ENCODE measurements around the gene JAK1. TPM values are rescaled to one million over a fixed set of nuclear protein-coding genes. Genes with fewer than 3 reads are reported as not detected.

JAK1 gene
- polyA plus RNA-seq, 1 donor from 2014 or later, result 26.8 TPM

DNA sequence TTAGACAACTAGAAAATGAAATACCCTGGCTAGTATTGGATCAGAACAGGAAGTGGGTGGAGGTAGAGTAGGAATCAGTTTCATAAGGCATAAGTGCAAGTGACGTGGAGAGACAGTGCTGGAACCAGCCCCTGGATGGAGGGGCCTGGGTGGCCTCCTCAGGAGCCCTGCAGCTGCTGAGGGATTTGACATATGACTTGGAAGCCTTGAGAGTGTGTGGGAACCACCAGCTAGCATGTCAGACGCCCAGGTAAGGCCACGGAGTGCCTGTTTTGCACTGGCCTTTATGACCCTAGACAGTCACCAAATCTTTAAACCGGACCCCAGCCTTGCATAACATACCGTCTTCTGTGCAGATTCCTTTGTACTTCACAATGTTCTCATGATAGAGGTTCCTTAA, 127.1 kb downstream of the JAK1 start (continued):
- TF ChIP-seq RAD21 (conservative IDR thresholded peaks at IDR 0.05), result no peak
- no peak for TF ChIP-seq MXI1 (conservative IDR thresholded peaks at IDR 0.05; ENCODE audit: poor library complexity, severe bottlenecking)
- TF ChIP-seq POLR2AphosphoS5 (IDR thresholded peaks at IDR 0.05), result no peak
- no peak for TF ChIP-seq SMC3 (conservative IDR thresholded peaks at IDR 0.05; ENCODE audit: poor library complexity)

DNA sequence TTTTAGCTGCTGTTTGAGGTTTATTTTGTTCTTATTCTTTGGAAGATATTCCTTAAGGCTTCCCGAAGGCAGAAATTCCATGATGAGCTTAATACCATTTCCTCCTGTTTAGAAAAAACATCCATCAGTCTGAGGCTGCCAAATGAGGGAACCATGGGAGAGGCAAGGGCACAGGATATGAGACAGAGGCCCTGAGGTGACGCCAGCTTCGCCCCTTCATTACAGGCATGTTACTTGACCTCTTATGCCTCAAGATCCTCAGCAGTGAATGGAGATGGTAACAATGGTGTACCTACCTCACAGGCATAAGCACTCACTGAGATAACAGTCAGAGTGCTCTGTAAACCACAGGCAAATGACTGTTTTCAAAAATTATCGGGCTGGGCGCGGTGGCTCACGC, 127.9 kb downstream of the JAK1 start:
- H4K20me1 ChIP-seq (ENCODE audit: insufficient read depth), result no peaks in the 10 kb centered on the region
- no peaks in the 10 kb centered on the region for H3F3A ChIP-seq (ENCODE audit: insufficient read depth, low read length, poor library complexity, severe bottlenecking)
- H3K79me2 ChIP-seq (replicated peaks; ENCODE audit: insufficient read depth, low read length), result no peaks in the 10 kb centered on the region
- H3K36me3 ChIP-seq (ENCODE audit: insufficient read depth, low read length), result no peaks in the 10 kb centered on the region
- no peaks in the 10 kb centered on the region for H3K9me2 ChIP-seq (ENCODE audit: insufficient read depth, low read length)
- H3K9ac ChIP-seq (ENCODE audit: low read length), result no peak overlapping the region
- no peak overlapping the region for H3K4me2 ChIP-seq (ENCODE audit: low read length)
- no peak overlapping the region for H3K27ac ChIP-seq (ENCODE audit: low read length)
- no peaks in the 10 kb centered on the region for H3K27me3 ChIP-seq (ENCODE audit: insufficient read depth, low read depth, low read length)
- no peak for TF ChIP-seq RAD21 (conservative IDR thresholded peaks at IDR 0.05)
- H3K9me3 ChIP-seq (ENCODE audit: low read length), result no peaks in the 10 kb centered on the region
- no peak overlapping the region for H2AFZ ChIP-seq (ENCODE audit: low read depth, low read length)
- no peak overlapping the region for H3K4me3 ChIP-seq (ENCODE audit: low read length)

DNA sequence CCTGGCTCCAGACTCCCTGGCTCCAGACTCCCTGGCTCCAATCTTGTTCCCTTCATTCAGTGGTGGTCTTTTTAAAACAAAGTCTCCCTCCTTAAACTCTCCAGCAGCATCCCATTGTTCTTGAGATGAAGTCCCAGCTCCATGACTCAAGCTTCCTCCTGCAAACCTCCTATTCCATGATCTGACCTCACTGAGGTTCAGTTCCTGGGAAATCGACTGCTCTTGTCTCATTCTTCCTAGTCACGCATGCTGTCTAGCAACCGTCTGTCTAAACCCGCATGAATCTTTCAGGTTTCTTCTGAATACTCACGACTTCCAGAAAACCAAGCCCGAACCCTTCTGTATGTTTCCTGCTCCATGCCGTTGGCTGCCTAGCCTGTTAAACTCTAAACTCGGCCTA, 129.5 kb downstream of the JAK1 start:
- no peak overlapping the region for H3K4me3 ChIP-seq (ENCODE audit: low read length)
- H3K9me2 ChIP-seq (ENCODE audit: insufficient read depth, low read length), result no peaks in the 10 kb centered on the region
- H3K36me3 ChIP-seq (ENCODE audit: insufficient read depth, low read length), result no peaks in the 10 kb centered on the region
- no peaks in the 10 kb centered on the region for H3K79me2 ChIP-seq (replicated peaks; ENCODE audit: insufficient read depth, low read length)
- no peak overlapping the region for H2AFZ ChIP-seq (ENCODE audit: low read depth, low read length)
- H3K27me3 ChIP-seq (ENCODE audit: insufficient read depth, low read depth, low read length), result no peaks in the 10 kb centered on the region
- H4K20me1 ChIP-seq (ENCODE audit: insufficient read depth), result no peaks in the 10 kb centered on the region
- H3K9me3 ChIP-seq (ENCODE audit: low read length), result no peaks in the 10 kb centered on the region
- TF ChIP-seq EZH2 (IDR thresholded peaks at IDR 0.05; ENCODE audit: borderline replicate concordance, insufficient read depth, low read length, poor library complexity, severe bottlenecking) (no peak), RAD21 (conservative IDR thresholded peaks at IDR 0.05) (no peak), TAF1 (IDR thresholded peaks at IDR 0.05; ENCODE audit: low read depth) (no peak), EP300 (conservative IDR thresholded peaks at IDR 0.05; ENCODE audit: poor library complexity, severe bottlenecking) (no peak), MXI1 (conservative IDR thresholded peaks at IDR 0.05; ENCODE audit: poor library complexity, severe bottlenecking) (no peak), POLR2AphosphoS5 (IDR thresholded peaks at IDR 0.05) (no peak), SMC3 (conservative IDR thresholded peaks at IDR 0.05; ENCODE audit: poor library complexity) (no peak)
- TF ChIP-seq, protein P1, sequence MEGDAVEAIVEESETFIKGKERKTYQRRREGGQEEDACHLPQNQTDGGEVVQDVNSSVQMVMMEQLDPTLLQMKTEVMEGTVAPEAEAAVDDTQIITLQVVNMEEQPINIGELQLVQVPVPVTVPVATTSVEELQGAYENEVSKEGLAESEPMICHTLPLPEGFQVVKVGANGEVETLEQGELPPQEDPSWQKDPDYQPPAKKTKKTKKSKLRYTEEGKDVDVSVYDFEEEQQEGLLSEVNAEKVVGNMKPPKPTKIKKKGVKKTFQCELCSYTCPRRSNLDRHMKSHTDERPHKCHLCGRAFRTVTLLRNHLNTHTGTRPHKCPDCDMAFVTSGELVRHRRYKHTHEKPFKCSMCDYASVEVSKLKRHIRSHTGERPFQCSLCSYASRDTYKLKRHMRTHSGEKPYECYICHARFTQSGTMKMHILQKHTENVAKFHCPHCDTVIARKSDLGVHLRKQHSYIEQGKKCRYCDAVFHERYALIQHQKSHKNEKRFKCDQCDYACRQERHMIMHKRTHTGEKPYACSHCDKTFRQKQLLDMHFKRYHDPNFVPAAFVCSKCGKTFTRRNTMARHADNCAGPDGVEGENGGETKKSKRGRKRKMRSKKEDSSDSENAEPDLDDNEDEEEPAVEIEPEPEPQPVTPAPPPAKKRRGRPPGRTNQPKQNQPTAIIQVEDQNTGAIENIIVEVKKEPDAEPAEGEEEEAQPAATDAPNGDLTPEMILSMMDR (IDR thresholded peaks at IDR 0.05; ENCODE audit: poor library complexity, severe bottlenecking), result no peak
- TF ChIP-seq, protein P2, sequence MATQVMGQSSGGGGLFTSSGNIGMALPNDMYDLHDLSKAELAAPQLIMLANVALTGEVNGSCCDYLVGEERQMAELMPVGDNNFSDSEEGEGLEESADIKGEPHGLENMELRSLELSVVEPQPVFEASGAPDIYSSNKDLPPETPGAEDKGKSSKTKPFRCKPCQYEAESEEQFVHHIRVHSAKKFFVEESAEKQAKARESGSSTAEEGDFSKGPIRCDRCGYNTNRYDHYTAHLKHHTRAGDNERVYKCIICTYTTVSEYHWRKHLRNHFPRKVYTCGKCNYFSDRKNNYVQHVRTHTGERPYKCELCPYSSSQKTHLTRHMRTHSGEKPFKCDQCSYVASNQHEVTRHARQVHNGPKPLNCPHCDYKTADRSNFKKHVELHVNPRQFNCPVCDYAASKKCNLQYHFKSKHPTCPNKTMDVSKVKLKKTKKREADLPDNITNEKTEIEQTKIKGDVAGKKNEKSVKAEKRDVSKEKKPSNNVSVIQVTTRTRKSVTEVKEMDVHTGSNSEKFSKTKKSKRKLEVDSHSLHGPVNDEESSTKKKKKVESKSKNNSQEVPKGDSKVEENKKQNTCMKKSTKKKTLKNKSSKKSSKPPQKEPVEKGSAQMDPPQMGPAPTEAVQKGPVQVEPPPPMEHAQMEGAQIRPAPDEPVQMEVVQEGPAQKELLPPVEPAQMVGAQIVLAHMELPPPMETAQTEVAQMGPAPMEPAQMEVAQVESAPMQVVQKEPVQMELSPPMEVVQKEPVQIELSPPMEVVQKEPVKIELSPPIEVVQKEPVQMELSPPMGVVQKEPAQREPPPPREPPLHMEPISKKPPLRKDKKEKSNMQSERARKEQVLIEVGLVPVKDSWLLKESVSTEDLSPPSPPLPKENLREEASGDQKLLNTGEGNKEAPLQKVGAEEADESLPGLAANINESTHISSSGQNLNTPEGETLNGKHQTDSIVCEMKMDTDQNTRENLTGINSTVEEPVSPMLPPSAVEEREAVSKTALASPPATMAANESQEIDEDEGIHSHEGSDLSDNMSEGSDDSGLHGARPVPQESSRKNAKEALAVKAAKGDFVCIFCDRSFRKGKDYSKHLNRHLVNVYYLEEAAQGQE (IDR thresholded peaks at IDR 0.05; ENCODE audit: borderline replicate concordance), result no peak
- no peak overlapping the region for H3K9ac ChIP-seq (ENCODE audit: low read length)
- H3F3A ChIP-seq (ENCODE audit: insufficient read depth, low read length, poor library complexity, severe bottlenecking), result no peaks in the 10 kb centered on the region
- no peak overlapping the region for H3K4me2 ChIP-seq (ENCODE audit: low read length)
- no peak overlapping the region for H3K27ac ChIP-seq (ENCODE audit: low read length)
